Erythroblast (primary cell): ENCODE results near the gene HEBP2.

Experiments used
- DNase-seq, 2 experiments: peaks; one replicate each; lab custom pipeline; 2025; lab: John Stamatoyannopoulos, UW
- GATA1 ChIP-seq: IDR thresholded peaks from 2 replicates; pipeline ENCODE4 v1.6.1; 2011; ENCODE audit warnings: low read depth, mild to moderate bottlenecking, control low read depth, low read length, moderate library complexity
- POLR2A ChIP-seq: IDR thresholded peaks from 2 replicates; pipeline ENCODE4 v1.6.1; 2011; ENCODE audit warnings: mild to moderate bottlenecking, low read length

Gene HEBP2

DNA sequence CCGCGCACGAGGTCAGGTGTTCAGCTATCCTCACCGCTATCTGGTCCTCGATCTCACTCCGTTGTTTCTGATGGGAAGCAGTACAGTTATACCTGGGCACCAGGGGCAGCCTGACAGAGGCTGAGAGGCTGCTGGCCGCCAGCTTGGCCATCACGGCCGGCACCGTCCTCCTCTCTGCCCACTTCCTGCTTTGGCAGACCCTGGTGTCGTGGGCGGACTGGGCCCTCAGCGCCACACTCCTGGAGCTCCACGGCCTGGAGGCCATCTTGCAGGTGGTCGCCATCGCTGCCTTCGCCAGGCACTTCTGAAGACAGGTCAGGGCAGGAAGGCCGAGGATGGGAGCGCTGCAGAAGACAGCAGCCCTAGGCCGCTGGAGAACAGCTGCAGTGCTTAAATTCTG is 60.1 kb downstream of the HEBP2 start:
- no peak for TF ChIP-seq GATA1
- no peak for TF ChIP-seq POLR2A
- no peak for DNase-seq

DNA sequence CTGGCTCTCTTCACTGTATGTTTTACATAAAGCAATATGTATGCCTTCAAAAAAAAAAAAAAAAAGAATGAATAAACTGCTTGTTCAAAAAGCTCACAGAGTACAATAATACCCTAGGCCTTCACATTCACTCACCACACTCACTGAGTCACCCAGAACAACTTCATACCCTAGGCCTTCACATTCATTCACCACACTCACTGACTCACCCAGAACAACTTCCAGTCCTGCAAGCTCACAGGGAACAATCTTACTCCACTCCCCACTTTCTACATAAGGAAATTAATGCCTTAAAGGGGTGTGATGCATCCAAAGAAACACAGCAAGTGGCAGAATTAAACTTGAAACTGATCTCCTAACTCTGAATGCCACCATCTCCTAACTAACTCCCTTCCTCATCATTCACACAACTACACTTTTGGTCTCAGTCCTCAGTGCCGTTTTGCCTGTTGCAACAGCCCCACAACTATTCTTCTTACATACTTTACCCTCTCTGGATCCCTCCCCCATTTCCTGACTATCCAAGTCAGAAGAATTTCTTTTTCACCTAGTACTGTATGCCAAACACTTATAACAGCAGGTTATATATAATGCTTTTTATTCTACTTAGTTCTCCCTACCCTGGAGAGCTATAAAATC is 61.1 kb downstream of the HEBP2 start:
- no peak for DNase-seq
- no peak for TF ChIP-seq POLR2A
- no peak for TF ChIP-seq GATA1

DNA sequence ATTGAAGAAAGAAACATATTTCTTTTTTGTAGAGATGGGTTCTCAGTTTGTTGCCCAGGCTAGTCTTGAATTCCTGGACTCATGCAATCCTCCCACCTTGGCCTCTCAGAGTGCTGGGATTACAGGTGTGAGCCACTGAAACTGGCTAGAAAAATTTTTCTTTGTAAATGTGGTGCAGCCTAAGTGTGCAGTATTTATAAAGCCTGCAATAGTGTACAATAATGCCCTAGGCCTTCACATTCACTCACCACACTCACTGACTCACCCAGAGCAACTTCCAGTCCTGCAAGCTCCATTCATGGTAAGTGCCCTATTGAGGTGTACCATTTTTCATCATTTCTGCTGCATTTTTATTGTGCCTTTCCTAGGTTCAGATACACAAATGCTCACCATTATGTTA is 63.9 kb downstream of the HEBP2 start:
- DNase-seq = no peak
- no peak for TF ChIP-seq POLR2A
- TF ChIP-seq GATA1 = no peak

DNA sequence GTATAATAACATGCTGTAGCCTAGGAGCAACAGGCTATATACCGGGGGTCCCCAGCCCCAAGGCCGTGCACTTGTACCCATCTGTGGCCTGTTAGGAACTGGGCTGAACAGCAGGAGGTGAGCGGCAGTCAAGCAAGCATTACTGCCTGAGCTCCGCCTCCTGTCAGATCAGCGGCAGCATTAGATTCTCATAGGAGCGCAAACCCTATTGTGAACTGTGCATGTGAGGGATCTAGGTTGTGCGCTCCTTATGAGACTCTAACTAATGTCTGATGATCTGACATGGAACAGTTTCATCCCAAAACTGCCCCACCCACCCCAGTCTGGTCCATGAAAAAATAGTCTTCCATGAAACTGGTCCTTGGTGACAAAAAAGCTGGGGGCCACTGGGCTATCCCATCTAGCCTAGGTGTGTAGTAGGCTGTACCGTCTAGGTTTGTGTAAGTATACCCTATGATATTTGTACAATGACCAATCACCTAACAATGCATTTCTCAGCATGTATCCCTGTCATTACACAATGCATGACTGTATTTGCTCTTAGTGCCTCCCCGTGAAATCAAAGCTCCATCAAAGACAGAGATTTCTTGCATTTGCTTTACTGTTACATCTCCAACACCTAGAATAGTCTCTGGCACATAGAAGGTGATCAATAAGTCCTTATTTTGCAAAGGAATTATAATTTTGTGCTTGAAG is 64.4 kb downstream of the HEBP2 start:
- DNase-seq = no peak
- TF ChIP-seq GATA1 (no peak), POLR2A (no peak)
